GM21381 (cell line): Measurements from ENCODE around the gene TLK1.

Experiments
- ATAC-seq: cut with Tn5 transposase; IDR thresholded peaks from one replicate; pipeline ENCODE4 v1.9.1; 2021; ENCODE audit warnings: mild to moderate bottlenecking, moderate library complexity; ENCODE audit not compliant: unreplicated experiment

Gene TLK1

GRCh38 chr2:170969872-170970496 lies 190.7 kb downstream of the TLK1 start:
- no peak for ATAC-seq

GRCh38 chr2:170969030-170969429 lies 191.7 kb downstream of the TLK1 start:
- ATAC-seq = no peak

GRCh38 chr2:170968205-170969003 lies 192.3 kb downstream of the TLK1 start:
- ATAC-seq = no peak

GRCh38 chr2:170967553-170967952 lies 193.1 kb downstream of the TLK1 start:
- ATAC-seq = no peak

GRCh38 chr2:170966648-170967396 lies 193.9 kb downstream of the TLK1 start:
- ATAC-seq = no peak

GRCh38 chr2:170965446-170966225 lies 195.1 kb downstream of the TLK1 start:
- ATAC-seq = no peak

- no peak for ATAC-seq
Measured at GRCh38 chr2:170963386-170963785, 197.3 kb downstream of the TLK1 start.

GRCh38 chr2:170953941-170954340 lies 206.8 kb downstream of the TLK1 start:
- no peak for ATAC-seq

GRCh38 chr2:170950221-170950761 lies 210.4 kb downstream of the TLK1 start:
- peak; percentile 78 for ATAC-seq

GRCh38 chr2:170949415-170949814 lies 211.3 kb downstream of the TLK1 start:
- no peak for ATAC-seq

GRCh38 chr2:170944545-170944944 lies 216.1 kb downstream of the TLK1 start:
- ATAC-seq = no peak

- ATAC-seq = no peak
Measured at GRCh38 chr2:170943596-170943995, 217.1 kb downstream of the TLK1 start.

- ATAC-seq = no peak
Measured at GRCh38 chr2:170943041-170943440, 217.7 kb downstream of the TLK1 start.

GRCh38 chr2:170942615-170943014 lies 218.1 kb downstream of the TLK1 start:
- no peak for ATAC-seq
